Mucosa of stomach (tissue), 1 donor: ENCODE results near the gene PUSL1.

Experiments
- H3K27me3 ChIP-seq: one replicate; pipeline ENCODE4 v1.7.0; 2013; ENCODE audit warnings: mild to moderate bottlenecking, low read length; ENCODE audit not compliant: control insufficient read depth, insufficient read depth
- H3K36me3 ChIP-seq: one replicate; pipeline ENCODE4 v1.7.0; 2013; ENCODE audit warnings: low read length; ENCODE audit not compliant: control insufficient read depth, insufficient read depth
- H3K4me1 ChIP-seq: one replicate; pipeline ENCODE4 v1.7.0; 2013; ENCODE audit warnings: mild to moderate bottlenecking, low read length; ENCODE audit not compliant: control insufficient read depth, insufficient read depth
- H3K4me3 ChIP-seq: one replicate; pipeline ENCODE4 v1.7.0; 2013; ENCODE audit warnings: low read length
- H3K9ac ChIP-seq: one replicate; pipeline ENCODE4 v1.7.0; 2013; ENCODE audit warnings: mild to moderate bottlenecking, low read length, moderate library complexity
- H3K9me3 ChIP-seq: one replicate; pipeline ENCODE4 v1.7.0; 2013; ENCODE audit warnings: mild to moderate bottlenecking, low read length, moderate library complexity; ENCODE audit not compliant: control insufficient read depth
- donor health status: Pancreatic carcinoma.

Gene PUSL1

DNA sequence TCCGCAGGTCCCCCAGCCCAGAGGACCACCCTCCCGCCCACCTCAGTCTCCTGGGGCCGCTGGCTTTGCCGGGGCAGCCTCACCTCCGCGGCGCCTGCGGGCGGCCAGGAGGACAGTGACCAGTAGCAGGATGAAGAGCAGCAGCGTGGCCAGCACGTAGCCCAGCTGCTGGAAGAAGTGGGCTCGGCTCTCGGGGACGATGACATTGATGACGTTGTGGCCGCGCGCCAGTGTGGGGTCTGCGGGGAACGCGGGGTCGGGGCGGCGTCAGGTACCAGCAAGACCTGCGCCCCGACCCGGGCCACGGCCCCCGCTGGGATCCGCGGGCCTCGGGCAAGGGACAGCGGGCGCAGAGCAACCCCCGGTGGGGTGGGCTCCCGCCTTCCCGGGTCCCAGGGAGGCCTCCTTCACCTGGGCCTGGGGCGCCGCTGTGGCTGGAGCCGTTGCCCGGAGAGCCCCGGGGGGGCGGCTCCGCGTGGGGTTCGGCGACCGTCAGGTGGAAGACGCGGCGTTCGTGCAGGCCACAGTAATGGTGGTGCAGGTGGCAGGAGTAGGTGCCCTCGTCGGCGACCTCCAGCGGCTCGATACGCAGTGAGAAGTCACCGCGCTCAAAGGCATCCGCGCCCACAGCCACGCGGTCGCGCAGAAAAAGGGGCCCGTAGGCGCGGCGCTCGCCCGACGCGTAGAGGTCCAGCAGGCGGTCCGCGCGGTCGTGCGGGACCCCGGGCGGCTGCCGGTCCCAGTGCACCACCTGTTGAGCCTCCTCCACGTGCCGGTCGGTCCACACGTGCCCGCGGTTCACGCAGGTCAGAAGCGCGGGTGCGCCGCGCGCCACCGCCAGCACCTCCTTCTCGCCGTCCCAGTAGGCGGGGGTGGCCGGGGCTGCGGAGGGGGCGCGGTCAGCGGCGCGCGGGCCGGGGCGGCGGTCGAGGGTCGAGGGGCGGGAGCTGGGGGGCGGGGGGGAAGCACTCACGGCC lies 46.2 kb downstream of the PUSL1 start:
- peaks cover 60% of the 10 kb centered on the region for H3K27me3 ChIP-seq
- no peak overlapping the region for H3K4me3 ChIP-seq
- H3K9ac ChIP-seq, result no peak overlapping the region
- H3K9me3 ChIP-seq, result no peaks in the 10 kb centered on the region
- no peaks in the 10 kb centered on the region for H3K36me3 ChIP-seq
- H3K4me1 ChIP-seq, result peaks cover 32% of the 10 kb centered on the region

DNA sequence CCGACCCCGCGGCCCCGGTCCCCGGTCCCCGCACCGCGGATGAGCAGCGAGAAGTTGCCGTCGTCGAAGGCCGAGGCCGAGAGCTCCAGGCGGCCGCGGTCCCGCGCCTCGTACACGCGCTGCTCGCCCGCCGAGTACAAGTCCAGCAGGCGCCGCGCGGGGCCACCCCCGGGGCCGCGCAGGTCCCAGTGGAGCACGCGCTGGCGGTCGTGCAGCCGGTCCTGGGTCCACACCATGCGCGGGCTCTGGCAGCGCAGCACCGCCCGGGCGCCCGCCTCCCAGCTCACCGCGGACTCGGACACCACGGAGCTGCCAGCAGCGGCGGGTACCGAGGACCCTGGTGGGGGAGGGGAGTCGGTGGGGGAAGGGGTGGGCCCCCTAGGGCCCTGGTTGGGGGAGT lies 47.0 kb downstream of the PUSL1 start:
- Histone ChIP-seq H3K9me3 (no peaks in the 10 kb centered on the region), H3K9ac (no peak overlapping the region), H3K4me3 (no peak overlapping the region), H3K36me3 (no peaks in the 10 kb centered on the region), H3K27me3 (peaks cover 65% of the 10 kb centered on the region), H3K4me1 (peaks cover 34% of the 10 kb centered on the region)

DNA sequence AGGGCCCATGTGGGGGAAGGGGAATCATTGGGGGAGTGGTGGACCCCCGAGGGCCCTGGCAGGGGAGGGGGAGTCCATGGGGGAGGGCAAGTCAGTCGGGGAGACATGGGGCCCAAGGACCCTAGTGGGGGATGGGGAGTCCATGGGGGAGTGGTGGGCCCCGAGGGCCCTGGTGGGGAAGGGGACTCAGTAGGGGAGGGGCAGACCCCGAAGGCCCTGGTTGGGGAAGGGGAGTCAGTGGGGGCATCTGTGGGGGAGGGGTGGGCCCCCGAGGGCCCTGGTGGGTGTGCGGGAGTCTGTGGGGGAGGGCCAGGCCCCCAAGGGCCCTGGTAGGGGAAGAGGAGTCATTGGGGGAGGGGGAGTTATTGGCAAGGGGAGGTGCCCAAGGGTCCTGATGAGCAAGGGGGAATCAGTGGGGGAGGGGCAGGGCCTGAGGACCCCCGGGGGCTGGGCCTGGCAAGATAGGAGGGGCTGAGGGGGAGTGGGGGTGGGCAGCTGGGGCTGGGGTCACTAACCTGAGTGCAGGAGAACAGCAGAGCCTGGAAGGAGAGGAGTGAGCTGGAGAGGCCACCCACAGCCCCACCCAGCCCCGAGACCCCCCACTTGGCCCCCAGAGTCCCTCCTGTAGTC lies 47.9 kb downstream of the PUSL1 start:
- peaks cover 71% of the 10 kb centered on the region for H3K27me3 ChIP-seq

DNA sequence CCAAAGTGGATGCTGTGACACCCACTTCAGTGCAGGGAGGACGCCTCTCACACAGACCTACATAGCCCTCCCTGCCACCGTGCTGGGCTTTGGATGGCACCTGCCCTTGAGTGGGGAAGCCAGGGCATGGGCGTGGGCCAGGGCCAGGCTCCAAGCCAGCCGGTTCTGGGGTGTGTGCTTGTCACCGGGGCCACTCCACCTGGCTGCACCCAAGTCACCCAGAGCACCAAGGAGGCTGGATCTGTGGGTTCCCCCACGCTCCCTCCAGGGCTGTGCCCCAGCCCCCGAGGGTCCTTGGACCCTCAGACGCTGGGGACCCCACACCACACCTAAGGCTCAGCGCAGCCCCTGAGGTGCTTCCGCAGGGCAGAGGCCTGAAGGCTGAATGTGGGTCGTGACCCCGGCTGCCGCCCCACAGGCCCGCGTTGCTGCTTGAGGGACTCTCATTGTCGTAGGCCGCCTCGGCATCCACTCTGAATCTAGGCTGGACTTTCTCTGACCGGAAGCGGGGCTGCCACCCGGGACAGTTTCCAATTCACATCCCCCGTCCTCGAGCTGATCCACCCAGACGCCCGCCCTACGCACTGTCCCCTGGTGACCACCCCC lies 48.5 kb downstream of the PUSL1 start:
- Histone ChIP-seq H3K4me3 (no peak overlapping the region), H3K4me1 (peaks cover 28% of the 10 kb centered on the region), H3K36me3 (no peaks in the 10 kb centered on the region), H3K27me3 (peaks cover 68% of the 10 kb centered on the region), H3K9ac (peak overlapping the region; percentile 66), H3K9me3 (no peaks in the 10 kb centered on the region)

More for the DNA sequence above, 47.9 kb downstream of the PUSL1 start:
- H3K9ac ChIP-seq, result no peak overlapping the region
- peaks cover 34% of the 10 kb centered on the region for H3K4me1 ChIP-seq
- H3K9me3 ChIP-seq, result no peaks in the 10 kb centered on the region
- no peaks in the 10 kb centered on the region for H3K36me3 ChIP-seq
- H3K4me3 ChIP-seq, result no peak overlapping the region

DNA sequence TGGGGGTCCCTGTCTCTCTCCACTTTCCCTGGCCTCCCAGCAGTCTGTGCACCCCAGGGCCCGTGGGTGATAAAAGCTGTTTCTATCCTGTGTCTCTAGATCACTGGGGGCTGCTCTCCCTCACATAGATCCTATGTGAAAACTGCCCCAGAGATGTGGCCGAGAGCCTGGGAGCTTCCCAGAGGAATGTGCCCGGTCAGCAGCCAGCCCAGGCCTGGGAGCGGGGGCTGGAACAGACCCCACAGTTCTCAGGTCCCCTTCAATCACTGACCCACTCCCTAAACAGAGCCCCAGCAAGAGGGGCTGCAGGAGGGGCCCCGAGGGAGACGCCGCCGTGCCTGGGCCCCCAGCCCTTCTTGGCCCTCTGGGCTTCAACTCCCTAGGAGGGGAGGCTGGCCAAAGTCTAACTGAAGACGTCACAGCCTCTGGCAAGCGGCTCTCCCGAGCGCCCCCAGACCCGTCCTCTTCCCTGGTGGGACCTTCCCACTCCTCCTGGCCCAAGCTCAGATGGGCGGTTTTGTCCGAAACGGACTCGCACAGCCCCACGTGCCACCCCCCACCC lies 49.6 kb downstream of the PUSL1 start:
- H3K4me3 ChIP-seq, result no peak overlapping the region
- peak overlapping the region; percentile 66 for H3K9ac ChIP-seq
- H3K9me3 ChIP-seq, result no peaks in the 10 kb centered on the region
- H3K27me3 ChIP-seq, result peaks cover 58% of the 10 kb centered on the region
- no peaks in the 10 kb centered on the region for H3K36me3 ChIP-seq
- H3K4me1 ChIP-seq, result peaks cover 27% of the 10 kb centered on the region

DNA sequence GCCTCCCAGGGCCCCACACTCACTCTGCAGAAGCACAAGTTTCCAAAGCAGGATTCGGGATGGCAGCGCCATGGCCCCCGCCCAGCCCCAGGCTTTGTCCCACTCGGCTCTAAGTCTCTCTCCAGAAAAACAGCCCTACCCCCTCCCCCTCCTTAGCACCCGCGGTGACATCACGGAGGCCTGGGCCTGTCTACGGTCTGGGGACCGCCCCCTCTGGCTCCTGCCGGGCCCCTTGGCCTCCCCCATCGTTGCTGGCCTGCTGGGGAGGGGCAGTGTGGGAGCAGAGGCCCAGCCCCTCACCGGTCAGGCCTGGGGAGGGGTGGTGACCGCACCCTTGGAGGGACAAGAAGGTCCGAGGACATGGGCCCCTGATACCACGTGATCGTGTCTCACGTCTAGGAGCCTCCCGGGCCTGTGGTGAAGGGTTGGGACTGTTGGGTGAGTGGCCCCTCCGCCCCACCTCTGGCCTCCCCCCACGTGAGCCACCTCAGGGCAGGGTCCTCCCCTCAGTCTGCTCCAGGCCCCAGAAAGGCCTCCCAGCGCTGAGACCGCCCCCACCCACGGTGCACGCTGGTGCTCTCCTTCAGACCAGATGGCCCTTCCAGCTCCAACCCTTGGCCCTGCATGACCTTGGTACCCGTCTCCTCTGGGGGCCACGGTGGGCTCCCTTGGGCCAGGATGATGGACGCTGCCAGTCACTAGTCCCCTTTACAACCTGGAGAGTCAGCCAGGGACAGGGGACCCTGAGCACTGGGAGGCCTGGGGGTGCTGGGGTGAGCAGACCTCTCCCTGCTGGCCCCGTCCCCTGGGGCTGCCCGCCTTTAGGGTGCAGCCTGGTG lies 50.3 kb downstream of the PUSL1 start, which contains the start of gene MXRA8:
MXRA8 (minus strand) TSS at position 123 of the 839 bp plus-strand sequence; CDS start at position 72, 51 bp downstream.
- peak within 1 kb of the TSS; percentile 66 for H3K9ac ChIP-seq
- H3K36me3 ChIP-seq, result no peaks in the 10 kb centered on the region
- peaks cover 51% of the 10 kb centered on the region for H3K27me3 ChIP-seq
- no peak within 1 kb of the TSS for H3K4me3 ChIP-seq
- peaks cover 27% of the 10 kb centered on the region for H3K4me1 ChIP-seq
- no peaks in the 10 kb centered on the region for H3K9me3 ChIP-seq

DNA sequence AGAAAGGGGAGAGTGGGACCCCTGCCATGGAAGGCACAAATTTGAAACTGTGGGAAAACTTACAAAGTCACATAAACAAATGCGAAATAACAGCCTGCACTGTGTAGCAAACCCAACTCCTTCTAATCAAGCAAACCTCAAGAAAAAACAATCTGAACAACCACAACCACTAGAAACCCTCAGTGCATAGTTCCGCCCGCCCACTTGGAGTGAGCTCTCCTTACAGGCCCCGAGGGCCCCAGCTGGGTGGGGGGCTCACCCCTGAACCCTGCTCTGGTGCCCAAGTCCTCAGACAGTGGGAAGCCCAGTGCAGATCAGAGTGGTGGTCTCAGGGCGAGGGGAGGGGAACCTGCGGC lies 50.9 kb downstream of the PUSL1 start:
- H3K4me3 ChIP-seq, result no peak overlapping the region
- H3K9ac ChIP-seq, result peak overlapping the region; percentile 22

DNA sequence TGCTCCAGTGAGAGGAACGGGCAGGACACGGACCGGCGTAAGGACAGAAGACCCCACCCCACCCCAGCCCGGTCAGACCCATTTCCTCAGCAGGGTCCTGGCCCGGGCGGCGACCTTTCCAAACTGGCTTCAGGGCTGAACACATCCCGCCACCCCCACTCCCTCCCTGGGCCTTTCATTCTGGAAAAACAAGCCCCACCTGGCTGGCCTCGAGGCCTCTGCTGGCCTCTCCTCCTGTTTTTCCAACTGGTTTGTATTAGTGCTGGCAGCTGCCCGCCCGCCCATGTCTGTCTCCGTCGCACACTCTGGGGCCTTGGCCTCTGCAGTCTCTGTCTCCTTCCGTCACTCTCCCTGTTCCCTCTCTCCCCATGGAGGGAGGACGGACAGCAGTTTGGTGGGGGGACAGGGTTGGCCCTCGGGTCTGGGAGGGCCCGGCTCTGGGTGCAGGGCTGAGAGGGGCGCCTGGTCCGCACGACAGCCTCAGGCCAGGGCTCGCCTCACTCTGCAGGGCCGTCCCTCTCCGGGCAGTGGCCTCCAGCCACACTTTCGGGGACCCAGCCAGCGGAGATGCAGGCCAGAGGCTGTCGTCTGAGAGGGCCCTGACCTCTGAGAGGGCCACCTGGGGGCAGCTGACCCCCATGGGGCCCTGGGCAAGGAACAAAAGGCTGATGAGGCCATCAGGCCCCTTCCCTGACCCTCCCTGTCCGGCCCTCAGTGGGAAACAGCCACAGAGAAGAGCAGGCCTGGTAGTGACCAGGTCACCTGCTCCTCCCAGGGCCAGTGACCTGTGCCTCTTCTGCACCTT lies 51.5 kb downstream of the PUSL1 start:
- H3K9ac ChIP-seq, result no peak overlapping the region
- H3K4me3 ChIP-seq, result no peak overlapping the region

More for the DNA sequence above, 50.9 kb downstream of the PUSL1 start:
- Histone ChIP-seq H3K9me3 (no peaks in the 10 kb centered on the region), H3K4me1 (peaks cover 27% of the 10 kb centered on the region), H3K27me3 (peaks cover 45% of the 10 kb centered on the region), H3K36me3 (no peaks in the 10 kb centered on the region)

DNA sequence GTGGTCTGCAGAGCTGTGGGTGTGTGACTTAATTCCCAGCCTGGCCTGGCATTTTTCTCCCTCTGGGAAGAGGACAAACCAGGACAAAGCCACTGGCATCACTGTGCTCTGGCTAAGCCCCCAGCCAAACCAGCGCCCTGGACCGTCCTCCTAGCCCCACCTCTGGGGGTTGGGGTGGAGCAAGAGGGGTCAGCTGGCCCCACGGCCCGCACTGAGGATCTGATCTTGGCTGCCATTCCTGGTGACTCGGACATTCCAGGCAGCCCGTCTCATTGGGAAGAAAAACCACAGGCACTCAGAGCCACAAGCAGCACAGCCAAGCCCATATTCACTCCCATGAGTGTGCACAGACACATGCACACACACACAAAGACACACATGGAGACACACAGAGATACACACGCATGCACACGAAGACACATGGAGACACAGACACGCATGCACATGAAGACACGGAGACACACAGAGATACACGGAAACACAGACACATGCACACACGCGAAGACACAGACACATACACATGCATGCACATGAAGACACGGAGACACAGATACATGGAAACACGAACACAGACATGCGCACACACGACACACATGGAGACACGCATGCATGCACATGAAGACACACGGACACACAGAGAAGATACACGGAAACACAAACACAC lies 52.2 kb downstream of the PUSL1 start:
- no peak overlapping the region for H3K9ac ChIP-seq
- H3K9me3 ChIP-seq, result no peaks in the 10 kb centered on the region
- peaks cover 27% of the 10 kb centered on the region for H3K4me1 ChIP-seq
- no peaks in the 10 kb centered on the region for H3K36me3 ChIP-seq
- no peak overlapping the region for H3K4me3 ChIP-seq
- H3K27me3 ChIP-seq, result peaks cover 38% of the 10 kb centered on the region

More for the DNA sequence above, 51.5 kb downstream of the PUSL1 start:
- Histone ChIP-seq H3K36me3 (no peaks in the 10 kb centered on the region), H3K9me3 (no peaks in the 10 kb centered on the region), H3K27me3 (peaks cover 39% of the 10 kb centered on the region), H3K4me1 (peaks cover 27% of the 10 kb centered on the region)
